ENCODE data around the gene OR2V2. TPM values are rescaled to one million over a fixed set of nuclear protein-coding genes. Genes with fewer than 3 reads are reported as not detected.

OR2V2 gene
- total RNA-seq, 1 donor from 2014 or later, result not detected

- no peak for DNase-seq (ENCODE audit: low spot score)
- peaks cover 10% of the 10 kb centered on the region for H3K27me3 Mint-ChIP-seq (ENCODE audit: insufficient read depth)
- H3K36me3 Mint-ChIP-seq (ENCODE audit: low read depth), result peaks cover 1% of the 10 kb centered on the region
- no peak overlapping the region for H3K4me3 Mint-ChIP-seq
- peaks cover 50% of the 10 kb centered on the region for H3K4me1 Mint-ChIP-seq (ENCODE audit: low read depth)
- intact Hi-C loops (cut with micrococcal nuclease), result loop anchor here (10.0 kb wide), 3 partner anchors 381 to 1561 kb away; partner anchors contain the start of genes HNRNPH1 and MGAT1
- no peak overlapping the region for H3K27ac Mint-ChIP-seq
- no peaks in the 10 kb centered on the region for H3K9me3 Mint-ChIP-seq
These were observed 38.2 kb downstream of the OR2V2 start for GRCh38 chr5:181185560-181185959.

GRCh38 chr5:181186022-181186421 is 38.6 kb downstream of the OR2V2 start:
- H3K36me3 Mint-ChIP-seq (ENCODE audit: low read depth), result peaks cover 1% of the 10 kb centered on the region
- intact Hi-C loops (cut with micrococcal nuclease), result loop anchor here (10.0 kb wide), 3 partner anchors 381 to 1561 kb away; partner anchors contain the start of genes HNRNPH1 and MGAT1
- H3K27me3 Mint-ChIP-seq (ENCODE audit: insufficient read depth), result peaks cover 10% of the 10 kb centered on the region
- H3K4me3 Mint-ChIP-seq, result no peak overlapping the region
- no peak for DNase-seq (ENCODE audit: low spot score)
- peak overlapping the region; percentile 23 for H3K27ac Mint-ChIP-seq
- peaks cover 50% of the 10 kb centered on the region for H3K4me1 Mint-ChIP-seq (ENCODE audit: low read depth)
- H3K9me3 Mint-ChIP-seq, result no peaks in the 10 kb centered on the region

- no peak overlapping the region for H3K4me3 Mint-ChIP-seq
- H3K9me3 Mint-ChIP-seq, result no peaks in the 10 kb centered on the region
- peaks cover 54% of the 10 kb centered on the region for H3K4me1 Mint-ChIP-seq (ENCODE audit: low read depth)
- peak overlapping the region; percentile 97 for H3K27ac Mint-ChIP-seq
- intact Hi-C loops (cut with micrococcal nuclease), result loop anchor here (10.0 kb wide), 3 partner anchors 382 to 1562 kb away; partner anchors contain the start of genes HNRNPH1 and MGAT1
- peaks cover 3% of the 10 kb centered on the region for H3K36me3 Mint-ChIP-seq (ENCODE audit: low read depth)
- DNase-seq (ENCODE audit: low spot score), result no peak
- H3K27me3 Mint-ChIP-seq (ENCODE audit: insufficient read depth), result peaks cover 9% of the 10 kb centered on the region
These were observed 39.7 kb downstream of the OR2V2 start for GRCh38 chr5:181186986-181187499.

- peaks cover 50% of the 10 kb centered on the region for H3K4me1 Mint-ChIP-seq (ENCODE audit: low read depth)
- H3K4me3 Mint-ChIP-seq, result peak overlapping the region; percentile 94
- intact Hi-C loops (cut with micrococcal nuclease), result loop anchor here (2.0 to 10.0 kb wide), 4 partner anchors 15 to 1563 kb away; partner anchors contain the start of genes HNRNPH1 and MGAT1
- H3K36me3 Mint-ChIP-seq (ENCODE audit: low read depth), result peaks cover 3% of the 10 kb centered on the region
- H3K27ac Mint-ChIP-seq, result peak overlapping the region; percentile 97
- H3K27me3 Mint-ChIP-seq (ENCODE audit: insufficient read depth), result peaks cover 8% of the 10 kb centered on the region
- DNase-seq (ENCODE audit: low spot score), result peak; percentile 31
- H3K9me3 Mint-ChIP-seq, result no peaks in the 10 kb centered on the region
These were observed 40.3 kb downstream of the OR2V2 start for GRCh38 chr5:181187500-181188213.

- no peaks in the 10 kb centered on the region for H3K9me3 Mint-ChIP-seq
- H3K4me1 Mint-ChIP-seq (ENCODE audit: low read depth), result peaks cover 50% of the 10 kb centered on the region
- H3K27ac Mint-ChIP-seq, result peak overlapping the region; percentile 97
- peaks cover 3% of the 10 kb centered on the region for H3K36me3 Mint-ChIP-seq (ENCODE audit: low read depth)
- peak; percentile 76 for DNase-seq (ENCODE audit: low spot score)
- H3K27me3 Mint-ChIP-seq (ENCODE audit: insufficient read depth), result peaks cover 8% of the 10 kb centered on the region
- peak overlapping the region; percentile 94 for H3K4me3 Mint-ChIP-seq
- intact Hi-C loops (cut with micrococcal nuclease), result loop anchor here (2.0 to 10.0 kb wide), 4 partner anchors 16 to 1564 kb away; partner anchors contain the start of genes HNRNPH1 and MGAT1
These were observed 41.4 kb downstream of the OR2V2 start for GRCh38 chr5:181188700-181189362.

- Mint-ChIP-seq H3K36me3 (ENCODE audit: low read depth) (peaks cover 3% of the 10 kb centered on the region), H3K4me3 (peak overlapping the region; percentile 94), H3K9me3 (no peaks in the 10 kb centered on the region), H3K27ac (peak overlapping the region; percentile 97), H3K27me3 (ENCODE audit: insufficient read depth) (peaks cover 8% of the 10 kb centered on the region), H3K4me1 (ENCODE audit: low read depth) (peaks cover 45% of the 10 kb centered on the region)
- intact Hi-C loops (cut with micrococcal nuclease), result loop anchor here (2.0 to 10.0 kb wide), 4 partner anchors 17 to 1565 kb away; partner anchors contain the start of genes HNRNPH1 and MGAT1
- DNase-seq (ENCODE audit: low spot score), result peak; percentile 49
These were observed 42.1 kb downstream of the OR2V2 start for GRCh38 chr5:181189363-181189961.

- Mint-ChIP-seq H3K36me3 (ENCODE audit: low read depth) (peaks cover 3% of the 10 kb centered on the region), H3K27me3 (ENCODE audit: insufficient read depth) (peaks cover 8% of the 10 kb centered on the region), H3K9me3 (no peaks in the 10 kb centered on the region), H3K27ac (peak overlapping the region; percentile 97), H3K4me3 (peak overlapping the region; percentile 94), H3K4me1 (ENCODE audit: low read depth) (peaks cover 43% of the 10 kb centered on the region)
- DNase-seq (ENCODE audit: low spot score), result peak; percentile 20
- intact Hi-C loops (cut with micrococcal nuclease), result loop anchor here (2.0 to 10.0 kb wide), 4 partner anchors 17 to 1565 kb away; partner anchors contain the start of genes HNRNPH1 and MGAT1
These were observed 42.8 kb downstream of the OR2V2 start for GRCh38 chr5:181189962-181190710.

- Mint-ChIP-seq H3K4me3 (peak overlapping the region; percentile 94), H3K27me3 (ENCODE audit: insufficient read depth) (peaks cover 8% of the 10 kb centered on the region), H3K9me3 (no peaks in the 10 kb centered on the region), H3K36me3 (ENCODE audit: low read depth) (peaks cover 3% of the 10 kb centered on the region), H3K27ac (peak overlapping the region; percentile 97), H3K4me1 (ENCODE audit: low read depth) (peaks cover 43% of the 10 kb centered on the region)
- peak; percentile 39 for DNase-seq (ENCODE audit: low spot score)
- intact Hi-C loops (cut with micrococcal nuclease), result loop anchor here (1.0 kb wide), 4 partner anchors 16 to 70 kb away; partner anchors contain the start of gene TRIM52
These were observed 43.5 kb downstream of the OR2V2 start for GRCh38 chr5:181190711-181191525.

- Mint-ChIP-seq H3K36me3 (ENCODE audit: low read depth) (peaks cover 3% of the 10 kb centered on the region), H3K4me3 (peak overlapping the region; percentile 94), H3K27me3 (ENCODE audit: insufficient read depth) (peaks cover 8% of the 10 kb centered on the region), H3K9me3 (no peaks in the 10 kb centered on the region), H3K27ac (peak overlapping the region; percentile 96), H3K4me1 (ENCODE audit: low read depth) (peaks cover 43% of the 10 kb centered on the region)
- peak; percentile 94 for DNase-seq (ENCODE audit: low spot score)
- intact Hi-C loops (cut with micrococcal nuclease), result loop anchor here (1.0 kb wide), 4 partner anchors 16 to 70 kb away; partner anchors contain the start of gene TRIM52
These were observed 44.3 kb downstream of the OR2V2 start for GRCh38 chr5:181191526-181192336.

- Mint-ChIP-seq H3K27me3 (ENCODE audit: insufficient read depth) (peaks cover 8% of the 10 kb centered on the region), H3K9me3 (no peaks in the 10 kb centered on the region), H3K36me3 (ENCODE audit: low read depth) (peaks cover 3% of the 10 kb centered on the region), H3K4me3 (peak overlapping the region; percentile 94), H3K27ac (peak overlapping the region; percentile 96), H3K4me1 (ENCODE audit: low read depth) (peaks cover 40% of the 10 kb centered on the region)
- intact Hi-C loops (cut with micrococcal nuclease), result no loop called here
- no peak for DNase-seq (ENCODE audit: low spot score)
These were observed 45.1 kb downstream of the OR2V2 start for GRCh38 chr5:181192337-181193046.
